Stimulated activated CD4-positive, alpha-beta T cell treated with anti-CD3 and anti-CD28 coated beads, Interleukin-12 subunit alpha, Interleukin-12 subunit beta, amount 100 ng/mL, for 48 hours (primary cell): ENCODE data around the gene EEPD1.
"Not testable (repeated sequence)": the region's sequence is repeated elsewhere in the genome, so short reads cannot be mapped to it uniquely, and the experiment has no call there.

Experiments used
- DNase-seq, 3 donors: peaks; one replicate each; pipeline ENCODE4 v3.0.0-alpha.2; 2020; ENCODE audit warnings: low read depth in 2 of 3, low spot score in 1 of 3

Gene EEPD1

DNA sequence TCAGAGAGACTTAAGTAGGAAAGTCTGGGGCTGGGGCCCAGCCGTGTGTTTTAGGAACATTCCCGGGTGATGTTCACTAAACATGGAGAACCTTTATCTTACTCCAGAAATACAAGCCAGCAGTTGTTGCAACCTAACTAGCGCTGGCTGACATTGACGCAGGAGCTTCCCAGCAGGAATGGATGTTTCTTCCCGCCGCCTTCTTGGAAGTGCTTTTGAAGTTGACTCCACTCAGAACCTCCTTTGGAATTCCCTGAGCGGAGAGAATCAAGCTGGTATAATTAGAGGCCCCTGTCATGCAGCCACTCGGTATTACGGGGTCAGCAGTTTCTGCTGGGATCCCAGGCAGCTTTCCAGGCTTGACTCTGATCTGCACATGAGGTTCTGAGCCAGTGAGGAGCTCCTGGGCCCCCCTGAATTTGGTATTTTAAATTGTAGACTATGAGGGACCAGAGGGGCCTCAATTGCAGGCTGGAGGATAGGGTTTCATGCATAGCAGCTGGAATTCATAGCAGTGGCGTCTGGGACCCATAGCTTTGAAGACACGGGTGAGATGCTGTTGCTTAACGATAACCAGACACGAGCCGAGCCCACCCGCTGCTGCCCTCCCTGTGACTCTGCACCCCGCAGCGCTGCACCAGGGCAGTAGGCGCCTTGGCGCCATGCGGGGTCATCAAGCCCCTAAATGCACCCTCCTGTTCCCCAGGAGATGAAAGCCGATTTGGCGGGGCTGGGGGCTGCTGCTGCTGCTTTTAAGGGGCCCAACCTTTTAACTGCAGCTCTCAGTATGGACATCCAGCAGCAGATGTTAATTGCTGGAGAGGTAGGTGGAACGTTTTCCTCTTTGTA is 61.8 kb downstream of the EEPD1 start:
- DNase-seq = no peak

DNA sequence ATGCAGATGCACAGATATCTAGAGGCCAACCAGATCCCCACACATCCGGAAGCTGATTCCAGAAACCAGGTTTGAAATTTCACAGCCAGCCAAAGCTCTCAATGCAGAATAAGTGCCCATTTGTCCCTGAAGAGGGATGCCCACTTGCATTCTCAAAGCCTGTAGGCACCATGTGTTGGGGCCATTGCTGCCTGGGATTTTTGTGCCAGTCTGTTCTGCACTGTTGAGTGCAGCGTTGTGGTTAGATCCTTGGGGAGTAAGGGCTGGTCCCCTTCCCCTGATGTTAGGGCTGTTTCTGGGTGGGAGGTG is 62.4 kb downstream of the EEPD1 start:
- DNase-seq = no peak

DNA sequence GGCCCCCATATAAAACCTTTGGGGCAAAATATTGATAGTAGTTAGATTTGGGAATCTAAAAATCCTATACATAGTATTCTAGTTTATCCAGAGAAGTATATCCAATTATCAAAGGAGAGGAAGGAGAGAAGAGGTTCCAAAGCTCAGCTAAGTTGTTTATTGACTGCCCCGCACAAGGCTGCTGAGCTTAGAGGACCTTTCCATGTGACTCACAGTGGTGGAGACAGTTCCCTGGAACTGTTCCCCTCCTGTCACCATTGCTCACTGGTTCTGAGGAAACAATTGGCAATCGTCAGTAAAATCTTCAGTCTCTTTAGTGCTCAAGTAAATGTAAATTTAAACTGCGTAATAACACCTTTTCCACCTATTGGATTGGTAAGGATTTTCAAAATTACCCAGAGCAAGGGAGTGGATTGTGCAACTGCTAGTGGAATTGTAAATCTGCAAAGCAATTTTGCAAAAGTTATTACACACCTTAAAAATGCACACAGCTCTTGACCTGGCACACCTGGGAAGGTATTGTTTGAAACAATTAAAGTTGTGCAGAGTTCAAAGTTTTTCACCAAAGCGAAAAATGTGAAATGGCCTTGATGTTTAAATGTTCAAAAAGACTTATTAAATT is 63.1 kb downstream of the EEPD1 start:
- no peak for DNase-seq

DNA sequence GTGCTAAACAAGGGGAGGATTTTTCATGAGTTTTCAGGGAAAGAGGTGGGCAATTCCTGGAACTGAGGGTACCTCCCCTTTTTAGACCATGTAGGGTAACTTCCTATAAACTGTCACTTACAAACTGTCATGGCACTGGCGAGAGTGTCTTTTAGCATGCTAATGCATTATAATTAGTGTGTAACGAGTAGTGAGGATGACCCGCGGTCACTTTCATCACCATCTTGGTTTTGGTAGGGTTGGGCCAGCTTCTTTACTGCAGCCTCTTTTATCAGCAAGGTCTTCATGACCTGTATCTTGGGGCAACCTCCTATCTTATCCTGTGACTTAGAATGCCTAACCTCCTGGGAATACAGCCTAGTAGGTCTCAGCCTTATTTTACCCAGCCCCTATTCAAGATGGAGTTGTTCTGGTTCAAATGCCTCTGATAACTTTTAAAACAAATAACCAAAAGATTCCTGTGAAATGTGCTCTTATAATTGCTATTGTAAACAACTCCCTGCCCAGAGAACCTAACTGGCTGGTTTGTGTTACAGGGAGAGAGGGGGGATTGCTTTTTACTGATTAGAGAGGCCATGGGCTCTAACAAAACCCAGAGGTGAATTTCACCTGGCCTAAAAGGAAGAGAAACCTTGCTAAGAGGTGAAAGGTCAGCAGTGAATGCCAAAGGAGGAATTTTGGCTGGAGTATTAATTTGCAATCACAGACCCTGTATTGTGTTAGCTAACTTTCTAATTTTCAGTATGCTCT is 64.3 kb downstream of the EEPD1 start:
- DNase-seq = no peak

DNA sequence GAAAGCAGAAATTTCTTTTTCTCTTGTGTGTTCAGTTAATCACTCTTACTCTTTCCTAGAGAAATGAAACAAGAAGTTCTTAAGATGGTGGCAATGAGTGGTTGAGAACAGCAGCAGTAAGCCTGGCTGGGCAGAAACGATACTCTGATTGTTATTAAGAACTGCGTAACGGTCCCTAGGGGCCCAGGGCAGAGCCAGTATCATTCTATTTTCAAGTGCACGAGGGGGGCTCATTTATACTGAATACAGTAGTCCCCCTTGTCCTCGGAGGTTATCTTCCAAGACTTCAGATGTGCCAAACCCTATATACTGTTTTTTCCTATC is 64.9 kb downstream of the EEPD1 start:
- DNase-seq = no peak

DNA sequence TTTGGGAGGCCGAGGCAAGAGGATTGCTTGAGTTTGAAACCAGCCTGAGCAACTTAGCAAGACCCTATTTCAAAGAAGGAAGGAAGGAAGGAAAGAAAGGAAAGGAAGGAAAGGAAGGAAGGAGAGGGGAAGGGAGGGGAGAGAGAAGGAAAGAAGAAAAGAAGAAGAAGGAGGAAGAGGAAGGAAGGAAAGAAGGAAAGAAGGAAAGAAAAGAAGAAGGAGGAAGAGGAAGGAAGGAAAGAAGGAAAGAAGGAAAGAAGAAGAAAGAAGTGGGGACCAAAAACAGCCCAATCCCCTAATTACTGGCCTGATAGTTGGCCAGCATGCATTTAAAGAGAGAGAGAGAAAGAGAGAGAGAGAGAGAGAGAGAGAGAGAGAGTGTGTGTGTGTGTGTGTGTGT is 66.4 kb downstream of the EEPD1 start:
- DNase-seq = no peak

DNA sequence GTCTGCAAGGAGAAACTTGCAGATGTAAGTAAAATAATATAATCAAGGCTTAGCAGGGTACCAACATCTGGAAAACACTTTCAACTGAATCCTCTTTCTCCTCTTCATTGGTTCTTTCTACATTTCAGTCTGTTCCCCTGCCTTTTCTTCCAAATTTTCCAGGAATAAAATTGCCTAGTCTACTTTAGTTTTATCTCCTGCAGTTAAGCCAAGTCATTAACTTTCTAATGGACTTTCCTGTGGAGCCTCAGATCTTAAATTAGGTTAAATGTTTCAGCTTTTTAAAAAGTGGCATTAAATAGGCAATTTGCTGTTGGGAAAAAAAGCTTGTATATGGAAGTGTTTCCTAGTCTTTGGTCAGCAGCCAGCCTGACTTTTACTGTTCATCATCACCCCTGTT is 70.8 kb downstream of the EEPD1 start:
- DNase-seq = no peak

DNA sequence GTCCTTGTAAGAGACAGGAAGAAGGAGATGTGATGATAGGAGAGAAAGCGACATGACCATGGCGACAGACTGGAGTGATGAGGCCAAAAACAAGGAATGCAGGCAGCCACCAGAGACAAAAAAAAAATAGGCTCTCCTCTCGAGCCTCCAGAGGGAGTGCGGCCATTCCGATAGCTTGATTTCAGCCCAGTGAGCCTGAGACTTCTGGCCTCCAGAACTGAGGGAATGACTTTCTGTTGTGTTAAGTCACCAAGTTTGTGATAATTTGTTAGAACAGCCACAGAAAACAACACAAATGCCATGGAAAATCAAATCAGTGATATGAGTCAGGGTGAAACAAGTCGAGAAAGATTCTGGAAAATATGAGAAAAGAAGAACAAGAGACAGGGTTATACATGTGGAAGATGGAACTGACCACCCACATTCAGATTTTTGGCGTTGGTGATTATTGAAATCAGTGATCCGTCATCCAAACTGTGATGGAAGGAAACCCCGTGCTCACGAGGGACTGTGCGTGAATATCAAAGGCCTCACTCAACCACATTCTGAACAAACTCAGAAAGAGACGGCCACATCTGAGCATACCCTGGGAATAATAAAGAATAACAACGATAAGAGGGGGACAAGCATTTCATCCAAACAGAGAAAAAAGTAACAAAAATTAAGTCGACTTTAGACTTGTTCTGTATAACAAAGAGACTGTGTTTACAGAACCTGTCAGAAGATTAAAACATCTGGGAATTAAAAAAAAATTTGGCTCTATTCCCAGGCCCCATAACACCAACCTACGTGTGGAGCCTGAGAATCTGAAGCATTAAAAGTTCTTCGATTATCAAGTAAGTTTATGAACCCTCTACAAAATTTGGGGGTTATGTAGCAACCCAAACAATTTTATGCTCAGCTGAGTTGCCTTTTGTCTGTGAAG is 72.1 kb downstream of the EEPD1 start:
- DNase-seq = no peak

DNA sequence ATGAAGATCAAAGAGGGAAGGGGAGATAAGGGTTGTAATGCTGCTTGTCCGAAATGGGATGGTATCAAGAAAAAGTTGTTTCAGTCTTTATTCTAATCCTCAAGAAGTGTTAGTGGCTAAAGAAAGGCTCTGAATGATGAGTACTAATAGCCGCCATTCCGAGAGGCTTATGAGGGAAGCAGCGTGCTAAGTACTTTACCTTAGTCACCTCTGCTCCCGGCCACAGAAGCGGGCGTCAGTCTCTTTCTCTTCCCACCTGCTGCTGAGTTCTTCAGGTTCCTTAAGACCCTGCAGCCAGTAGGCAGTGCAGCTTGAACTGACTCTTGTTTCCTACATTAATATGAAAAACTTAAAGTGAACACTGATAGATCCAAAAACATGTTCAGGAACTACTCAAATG is 73.1 kb downstream of the EEPD1 start:
- no peak for DNase-seq

DNA sequence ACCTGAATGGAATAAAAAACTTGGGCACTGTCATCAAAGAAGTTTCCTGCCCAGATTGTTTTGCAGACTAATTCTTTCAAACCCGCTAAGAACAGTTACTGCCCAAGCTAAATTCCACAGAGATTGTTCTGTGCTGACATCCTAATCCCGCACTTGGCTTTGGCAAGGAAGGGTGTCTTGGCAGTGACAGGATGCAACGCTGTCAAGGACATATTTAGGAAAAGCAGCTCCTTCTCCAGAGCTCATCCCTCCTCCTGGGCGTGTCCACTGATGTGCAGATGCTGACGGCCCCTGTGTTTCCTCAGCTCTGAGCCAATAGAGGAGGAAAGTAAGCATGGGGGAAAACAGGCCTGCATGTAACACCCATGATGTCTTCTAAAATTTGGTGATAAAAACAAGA is 74.2 kb downstream of the EEPD1 start:
- no peak for DNase-seq

DNA sequence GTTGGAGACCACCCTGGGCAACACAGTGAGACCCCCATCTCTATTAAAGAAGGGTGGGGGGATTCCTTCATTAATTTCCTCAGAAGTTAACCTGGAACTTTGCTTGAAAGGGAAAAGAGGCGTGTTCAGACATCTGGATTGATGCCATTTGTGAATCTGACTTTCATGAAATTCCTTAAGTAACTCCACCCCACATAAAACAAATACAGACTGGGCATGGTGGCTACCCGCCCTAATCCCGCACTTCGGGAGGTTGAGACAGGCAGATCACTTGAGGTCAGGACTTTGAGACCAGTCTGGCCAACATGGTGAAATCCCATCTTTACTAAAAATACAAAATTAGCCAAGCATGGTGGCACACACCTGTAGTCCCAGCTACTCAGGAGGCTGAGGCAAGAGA is 75.0 kb downstream of the EEPD1 start:
- DNase-seq = no peak

DNA sequence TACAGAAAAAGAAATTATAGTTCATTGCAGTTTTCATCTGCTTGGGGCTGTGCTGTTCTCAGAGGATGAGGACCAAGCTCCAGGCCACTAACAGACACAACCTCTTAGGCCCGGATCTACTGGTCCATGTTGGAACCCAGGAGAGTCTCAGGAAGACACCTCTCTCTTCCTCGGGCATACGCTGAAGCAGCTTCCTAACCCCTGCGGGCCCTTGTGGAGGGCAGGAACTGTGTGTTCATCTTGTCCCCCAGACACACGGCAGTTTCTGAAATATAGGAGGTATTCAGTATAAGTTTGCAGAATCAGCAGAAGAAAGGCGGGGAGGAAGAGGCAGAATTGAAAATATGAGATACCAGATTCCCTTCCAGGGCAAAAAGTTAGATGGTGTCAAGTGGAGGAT is 78.4 kb downstream of the EEPD1 start:
- no peak for DNase-seq

DNA sequence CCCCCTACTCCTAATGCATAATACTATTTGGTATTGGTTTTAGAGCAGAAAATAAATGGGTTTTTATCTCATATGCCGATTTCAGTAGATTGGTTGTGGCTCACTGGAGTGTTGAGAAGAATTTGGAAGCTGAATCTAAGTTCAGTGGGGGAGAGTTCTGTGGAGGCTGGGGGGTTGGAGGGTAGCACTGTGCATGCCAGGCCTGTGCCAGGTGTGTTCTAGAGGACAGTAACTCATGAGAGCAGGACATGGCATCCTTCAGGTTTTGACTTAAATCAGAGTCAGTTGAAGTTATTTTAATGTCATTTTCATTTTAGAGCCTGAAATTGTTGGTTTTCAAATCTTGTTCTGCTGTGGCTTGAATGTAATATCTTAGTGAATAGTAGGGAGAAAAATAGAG is 79.5 kb downstream of the EEPD1 start:
- DNase-seq = no peak

DNA sequence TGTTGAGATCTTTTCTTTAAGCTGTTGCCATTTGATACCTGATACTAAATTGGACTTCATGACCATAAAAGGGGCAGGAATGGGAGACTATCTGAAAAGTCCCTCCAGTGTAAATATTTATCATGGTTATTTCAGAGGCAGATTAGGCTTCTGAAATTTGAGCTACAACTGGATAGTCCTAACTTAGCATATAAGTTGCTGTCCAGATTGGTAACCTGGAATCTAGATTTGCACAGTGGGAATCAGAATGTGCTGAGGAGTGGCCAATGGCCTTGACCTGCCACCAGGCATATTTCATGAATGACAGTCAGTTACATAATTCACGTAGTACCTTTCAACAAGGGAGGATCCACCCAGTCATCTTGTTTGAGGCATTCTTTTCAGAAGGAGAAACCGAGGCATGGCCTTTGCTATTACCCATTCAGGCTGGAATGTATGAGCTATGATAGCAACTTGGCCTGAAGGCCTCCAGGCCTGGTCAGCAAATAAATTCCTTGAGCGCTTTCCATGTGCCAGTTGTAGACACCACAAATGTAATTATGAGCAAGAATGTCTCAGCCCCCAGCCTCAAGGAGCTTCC is 80.0 kb downstream of the EEPD1 start:
- DNase-seq = no peak

DNA sequence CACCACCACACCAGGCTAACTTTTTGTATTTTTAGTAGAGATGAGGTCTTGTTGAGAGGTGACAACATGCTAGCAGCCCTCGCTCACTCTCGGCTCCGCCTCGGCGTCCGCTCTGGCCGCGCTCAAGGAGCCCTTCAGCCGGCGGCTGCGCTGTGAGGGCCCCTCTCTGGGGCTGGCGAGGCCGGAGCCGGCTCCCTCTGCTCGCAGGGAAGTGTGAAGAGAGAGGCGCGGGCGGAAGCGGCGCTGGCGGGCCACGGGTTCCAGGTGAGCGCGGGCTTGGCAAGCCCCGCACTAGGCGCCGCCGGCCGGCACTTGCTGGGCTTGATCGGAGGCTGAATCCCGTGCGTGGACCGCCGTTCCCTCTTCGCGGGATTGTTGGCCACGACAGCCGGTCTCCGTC is 83.0 kb downstream of the EEPD1 start:
- no peak for DNase-seq

DNA sequence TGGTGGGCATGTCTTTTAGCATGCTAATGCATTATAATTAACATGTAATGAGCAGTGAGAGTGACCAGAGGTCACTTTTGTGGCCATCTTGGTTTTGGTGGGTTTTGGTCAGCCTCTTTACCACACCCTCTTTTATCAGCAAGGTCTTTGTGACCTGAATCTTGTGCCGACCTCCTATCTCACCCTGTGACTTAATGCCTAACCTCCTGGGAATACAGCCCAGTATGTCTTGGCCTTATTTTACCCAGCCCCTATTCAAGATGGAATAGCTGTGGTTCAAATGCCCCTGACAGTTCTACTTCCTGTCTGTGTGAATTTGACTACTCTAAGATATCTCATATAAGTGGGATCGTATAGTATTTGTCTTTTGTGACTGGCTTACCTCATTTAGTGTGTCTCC is 85.1 kb downstream of the EEPD1 start:
- DNase-seq = no peak

DNA sequence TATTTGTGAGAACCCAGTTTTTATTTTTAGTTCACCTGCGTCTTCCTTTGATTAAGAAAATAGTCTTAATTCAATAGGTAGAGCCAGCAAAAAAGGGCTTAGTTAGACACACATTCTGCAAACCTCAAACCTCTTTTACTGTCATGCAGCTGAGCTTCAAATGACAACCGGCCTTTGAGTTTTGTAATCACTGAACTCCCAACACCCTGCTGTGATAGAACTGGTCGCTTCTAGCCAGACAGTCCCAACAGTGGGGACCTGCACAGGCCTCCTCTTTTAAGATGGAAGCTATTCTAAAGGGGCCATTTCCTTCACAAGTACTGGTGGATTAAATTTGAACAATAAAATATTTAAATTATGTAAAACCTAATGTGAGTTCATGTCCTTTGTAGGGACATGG is 90.3 kb downstream of the EEPD1 start:
- DNase-seq = not testable (repeated sequence)

DNA sequence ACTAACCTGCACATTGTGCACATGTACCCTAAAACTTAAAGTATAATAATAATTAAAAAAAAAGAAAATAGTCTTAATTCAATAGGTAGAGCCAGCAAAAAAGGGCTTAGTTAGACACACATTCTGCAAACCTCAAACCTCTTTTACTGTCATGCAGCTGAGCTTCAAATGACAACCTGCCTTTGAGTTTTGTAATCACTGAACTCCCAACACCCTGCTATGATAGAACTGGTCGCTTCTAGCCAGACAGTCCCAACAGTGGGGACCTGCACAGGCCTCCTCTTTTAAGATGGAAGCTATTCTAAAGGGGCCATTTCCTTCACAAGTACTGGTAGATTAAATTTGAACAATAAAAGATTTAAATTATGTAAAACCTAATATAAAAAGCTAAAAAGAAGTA is 90.9 kb downstream of the EEPD1 start:
- not testable (repeated sequence) for DNase-seq

DNA sequence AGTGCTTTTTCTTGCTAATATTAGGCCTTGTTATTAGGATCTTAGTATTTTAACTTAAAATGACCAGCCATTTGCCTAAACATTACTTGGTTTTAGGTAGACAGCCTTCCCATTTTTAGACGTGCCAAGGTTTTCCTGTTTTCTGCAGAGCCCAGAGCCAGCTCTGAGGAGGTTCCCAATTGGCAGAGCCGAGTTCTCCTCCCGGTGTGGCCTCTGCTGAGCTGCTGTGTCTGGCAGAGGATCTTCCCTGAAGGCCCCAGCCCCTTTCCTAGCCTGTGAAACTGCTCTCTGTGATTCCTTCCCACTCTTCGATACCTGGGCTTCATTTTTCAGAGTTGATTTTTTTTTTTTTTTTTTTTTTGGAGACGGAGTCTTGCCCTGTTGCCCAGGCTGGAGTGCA is 91.4 kb downstream of the EEPD1 start:
- no peak for DNase-seq

DNA sequence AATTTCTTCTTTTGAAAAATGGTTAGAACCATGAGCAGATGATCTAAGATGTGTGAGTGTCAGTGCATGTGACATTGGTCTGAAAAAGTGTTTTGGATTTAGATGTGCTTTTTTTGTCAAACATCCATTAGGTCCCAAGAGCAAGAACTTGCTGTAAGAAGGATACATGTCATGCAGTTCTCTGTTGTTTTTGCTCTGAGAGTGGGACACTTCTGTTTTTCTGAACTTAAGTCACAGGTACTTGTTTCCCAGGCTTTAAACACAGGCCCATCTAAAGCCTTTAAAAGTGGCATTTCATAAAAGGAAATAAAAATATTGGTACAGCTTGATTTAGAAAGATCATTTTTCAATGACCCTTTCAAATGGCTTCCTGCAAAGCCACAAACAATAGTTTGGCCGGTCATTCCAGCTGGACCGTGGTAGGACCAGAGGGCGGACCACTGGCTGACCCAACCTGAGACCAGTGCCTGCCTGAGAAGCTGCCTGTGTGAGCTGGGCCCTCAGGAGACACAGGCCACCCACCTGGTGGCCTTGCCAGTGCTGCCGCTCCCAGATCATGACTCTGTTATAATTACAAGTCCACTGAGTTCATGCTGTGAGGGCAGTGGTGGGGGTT is 92.7 kb downstream of the EEPD1 start:
- no peak for DNase-seq

DNA sequence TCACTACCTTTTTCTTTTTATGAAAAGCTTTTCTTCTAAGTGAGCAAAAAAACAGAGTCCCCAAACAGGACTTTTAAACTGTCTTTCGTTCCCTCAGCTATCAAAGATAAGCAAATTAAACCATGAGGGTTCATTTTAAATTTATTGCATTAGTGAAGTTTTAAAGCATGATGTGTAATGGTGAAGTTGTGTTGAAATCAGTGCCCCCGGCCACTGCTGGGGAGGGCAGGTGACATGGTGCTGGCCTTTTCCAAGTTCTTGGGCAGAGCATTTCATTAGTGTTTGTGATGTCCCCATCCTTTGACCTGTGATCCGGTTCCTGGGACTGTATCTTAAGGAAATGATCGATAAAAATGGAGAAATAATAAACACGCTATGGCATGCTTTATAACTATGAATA is 96.0 kb downstream of the EEPD1 start:
- DNase-seq = no peak
